A549 (cell line): ENCODE data around the gene GALNT4.

Source experiments
- CHD4 ChIP-seq: fragments of 200-600 bp; sonication (generic); IDR thresholded peaks from 2 replicates; pipeline ENCODE4 v1.6.1; 2016; ENCODE audit warnings: antibody characterized with exemption, mild to moderate bottlenecking, borderline replicate concordance
- HDAC2 ChIP-seq: fragments of 200-600 bp; sonication (generic); IDR thresholded peaks from 2 replicates; pipeline ENCODE4 v1.6.1; 2016
- JUN ChIP-seq, 2 experiments: fragments of >200 bp; sonication (Bioruptor Twin); formaldehyde crosslinking; IDR thresholded peaks; 2 replicates in 1 of 2; 3 replicates in 1 of 2; pipeline ENCODE4 v1.6.1; 2016 to 2017
- JUNB ChIP-seq: fragments of >200 bp; sonication (Bioruptor Twin); formaldehyde crosslinking; IDR thresholded peaks from 2 replicates; pipeline ENCODE4 v1.6.1; 2016
- MYC ChIP-seq: IDR thresholded peaks from 2 replicates; pipeline ENCODE4 v1.6.1; 2012; ENCODE audit warnings: mild to moderate bottlenecking, inconsistent platforms, low read length, improper control_type of control experiment, borderline replicate concordance
- POLR2A ChIP-seq: IDR thresholded peaks from 2 replicates; pipeline ENCODE4 v1.6.1; 2012; ENCODE audit warnings: mild to moderate bottlenecking, low read length
- TF ChIP-seq, protein P1 (sequence below): fragments of >200 bp; sonication (Bioruptor Twin); formaldehyde crosslinking; IDR thresholded peaks from 3 replicates; pipeline ENCODE4 v1.5.1; 2016
- TF ChIP-seq, protein P2 (sequence below): IDR thresholded peaks from 2 replicates; pipeline ENCODE4 v1.6.1; 2012
- TF ChIP-seq, protein P3 (sequence below): IDR thresholded peaks from 2 replicates; pipeline ENCODE4 v1.6.1; 2012

DNA sequence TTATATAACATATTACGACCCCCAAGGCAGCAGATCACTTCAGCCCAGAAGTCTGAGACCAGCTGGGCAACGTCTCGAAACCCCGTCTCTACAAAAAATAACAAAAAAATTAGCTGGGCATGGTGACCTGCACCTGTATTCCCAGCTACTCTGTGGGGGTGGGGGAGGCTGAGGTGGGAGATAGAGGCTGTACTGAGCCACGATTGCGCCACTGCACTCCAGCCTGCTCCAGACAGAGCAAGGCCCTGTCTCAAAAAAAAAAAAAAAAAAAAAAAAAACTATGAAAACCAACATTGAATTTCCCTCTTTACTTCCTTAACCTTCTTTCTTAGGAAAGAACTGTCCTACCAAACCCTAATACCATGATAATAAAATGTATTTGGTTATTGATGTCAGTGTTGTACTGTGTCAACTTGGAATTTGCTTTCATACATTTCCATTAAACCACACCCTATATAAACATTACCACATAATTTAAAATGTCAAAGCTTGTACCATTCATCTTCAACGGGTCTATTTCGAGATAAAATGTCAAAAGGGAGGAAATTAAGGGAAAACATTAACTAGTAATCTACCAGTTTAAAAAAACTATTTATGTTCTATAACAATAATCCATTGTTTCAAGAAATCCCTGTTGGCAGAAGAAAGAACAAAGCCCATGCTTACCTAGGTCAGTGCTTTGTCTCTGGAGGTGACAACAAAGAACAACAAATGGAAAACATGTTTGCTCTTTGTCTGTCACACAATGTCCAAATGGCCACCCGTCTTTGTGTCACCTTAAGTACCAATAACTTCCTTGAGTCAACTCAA is 17.4 kb downstream of the GALNT4 start:
- TF ChIP-seq, protein P1, sequence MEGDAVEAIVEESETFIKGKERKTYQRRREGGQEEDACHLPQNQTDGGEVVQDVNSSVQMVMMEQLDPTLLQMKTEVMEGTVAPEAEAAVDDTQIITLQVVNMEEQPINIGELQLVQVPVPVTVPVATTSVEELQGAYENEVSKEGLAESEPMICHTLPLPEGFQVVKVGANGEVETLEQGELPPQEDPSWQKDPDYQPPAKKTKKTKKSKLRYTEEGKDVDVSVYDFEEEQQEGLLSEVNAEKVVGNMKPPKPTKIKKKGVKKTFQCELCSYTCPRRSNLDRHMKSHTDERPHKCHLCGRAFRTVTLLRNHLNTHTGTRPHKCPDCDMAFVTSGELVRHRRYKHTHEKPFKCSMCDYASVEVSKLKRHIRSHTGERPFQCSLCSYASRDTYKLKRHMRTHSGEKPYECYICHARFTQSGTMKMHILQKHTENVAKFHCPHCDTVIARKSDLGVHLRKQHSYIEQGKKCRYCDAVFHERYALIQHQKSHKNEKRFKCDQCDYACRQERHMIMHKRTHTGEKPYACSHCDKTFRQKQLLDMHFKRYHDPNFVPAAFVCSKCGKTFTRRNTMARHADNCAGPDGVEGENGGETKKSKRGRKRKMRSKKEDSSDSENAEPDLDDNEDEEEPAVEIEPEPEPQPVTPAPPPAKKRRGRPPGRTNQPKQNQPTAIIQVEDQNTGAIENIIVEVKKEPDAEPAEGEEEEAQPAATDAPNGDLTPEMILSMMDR, result no peak
- TF ChIP-seq CHD4 (no peak), JUN (IDR thresholded peaks at IDR 0.05) (peak in 1 of 2 experiments; percentile 65; a peak in 2 of 5 replicates), HDAC2 (no peak), POLR2A (no peak), MYC (no peak), JUNB (peak; percentile 54)
- TF ChIP-seq, protein P2, sequence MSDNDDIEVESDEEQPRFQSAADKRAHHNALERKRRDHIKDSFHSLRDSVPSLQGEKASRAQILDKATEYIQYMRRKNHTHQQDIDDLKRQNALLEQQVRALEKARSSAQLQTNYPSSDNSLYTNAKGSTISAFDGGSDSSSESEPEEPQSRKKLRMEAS, result no peak
- TF ChIP-seq, protein P3, sequence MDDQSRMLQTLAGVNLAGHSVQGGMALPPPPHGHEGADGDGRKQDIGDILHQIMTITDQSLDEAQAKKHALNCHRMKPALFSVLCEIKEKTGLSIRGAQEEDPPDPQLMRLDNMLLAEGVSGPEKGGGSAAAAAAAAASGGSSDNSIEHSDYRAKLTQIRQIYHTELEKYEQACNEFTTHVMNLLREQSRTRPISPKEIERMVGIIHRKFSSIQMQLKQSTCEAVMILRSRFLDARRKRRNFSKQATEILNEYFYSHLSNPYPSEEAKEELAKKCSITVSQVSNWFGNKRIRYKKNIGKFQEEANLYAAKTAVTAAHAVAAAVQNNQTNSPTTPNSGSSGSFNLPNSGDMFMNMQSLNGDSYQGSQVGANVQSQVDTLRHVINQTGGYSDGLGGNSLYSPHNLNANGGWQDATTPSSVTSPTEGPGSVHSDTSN, result no peak
